22Rv1 (cell line): Measurements from ENCODE around the gene PTPRG.

Experiments used
- CTCF ChIP-seq: fragments of 450-650 bp; IDR thresholded peaks from 2 replicates; pipeline ENCODE4 v1.5.1; 2017; ENCODE audit warnings: mild to moderate bottlenecking
- ZFX ChIP-seq: fragments of 450-650 bp; IDR thresholded peaks from 2 replicates; pipeline ENCODE4 v1.6.1; 2017; ENCODE audit warnings: antibody characterized with exemption, borderline replicate concordance

GRCh38 chr3:62057339-62058047 lies 496.1 kb downstream of the PTPRG start:
- TF ChIP-seq CTCF (no peak), ZFX (no peak)
